ENCODE data around the gene GIN1. TPM values are rescaled to one million over a fixed set of nuclear protein-coding genes. Genes with fewer than 3 reads are reported as not detected.

Gene GIN1
- total and polyA plus RNA-seq, 2 donors from 2014 or later, result 6.3 to 8.1 TPM

GRCh38 chr5:103101079-103101750 is 18.7 kb downstream of the GIN1 start:
- Histone ChIP-seq H3K27ac (ENCODE audit: low read depth in 2 of 2, low read length in 2 of 2) (no peak overlapping the region), H3K4me3 (ENCODE audit: low read length in 3 of 3) (no peak overlapping the region), H3K4me1 (ENCODE audit: control insufficient read depth in 2 of 3, insufficient read depth in 2 of 3, low read depth in 1 of 3, low read length in 3 of 3) (peaks cover 0 to 5% (median 0%) of the 10 kb centered on the region in 3 donors), H3K27me3 (ENCODE audit: control insufficient read depth, insufficient read depth, low read length) (no peaks in the 10 kb centered on the region), H3K9ac (ENCODE audit: low read length in 3 of 3) (no peak overlapping the region), H3K9me3 (ENCODE audit: control insufficient read depth in 2 of 3, insufficient read depth in 1 of 3, low read length in 3 of 3) (no peaks in the 10 kb centered on the region), H3K36me3 (ENCODE audit: control insufficient read depth in 2 of 3, insufficient read depth in 3 of 3, low read length in 3 of 3) (no peaks in the 10 kb centered on the region)
- DNase-seq, result no peak
- no peak for TF ChIP-seq CTCF (IDR thresholded peaks at IDR 0.05; ENCODE audit: borderline replicate concordance, extremely low read depth, insufficient read depth)
- intact Hi-C loops (cut with DNase I), result no loop called here
- no peak for FAIRE-seq

GRCh38 chr5:103098993-103099392 is 20.9 kb downstream of the GIN1 start:
- DNase-seq (no peak), FAIRE-seq (no peak)
- intact Hi-C loops (cut with DNase I), result no loop called here
- Histone ChIP-seq H3K27me3 (ENCODE audit: control insufficient read depth, insufficient read depth, low read length) (no peaks in the 10 kb centered on the region), H3K36me3 (ENCODE audit: control insufficient read depth in 2 of 3, insufficient read depth in 3 of 3, low read length in 3 of 3) (no peaks in the 10 kb centered on the region), H3K9ac (ENCODE audit: low read length in 3 of 3) (no peak overlapping the region), H3K4me3 (ENCODE audit: low read length in 3 of 3) (no peak overlapping the region), H3K4me1 (ENCODE audit: control insufficient read depth in 2 of 3, insufficient read depth in 2 of 3, low read depth in 1 of 3, low read length in 3 of 3) (peaks cover 0 to 5% (median 0%) of the 10 kb centered on the region in 3 donors), H3K9me3 (ENCODE audit: control insufficient read depth in 2 of 3, insufficient read depth in 1 of 3, low read length in 3 of 3) (no peaks in the 10 kb centered on the region), H3K27ac (ENCODE audit: low read depth in 2 of 2, low read length in 2 of 2) (no peak overlapping the region)
- no peak for TF ChIP-seq CTCF (IDR thresholded peaks at IDR 0.05; ENCODE audit: borderline replicate concordance, extremely low read depth, insufficient read depth)

GRCh38 chr5:103094737-103095136 is 25.2 kb downstream of the GIN1 start:
- no peak overlapping the region for H3K27ac ChIP-seq (ENCODE audit: low read depth in 2 of 2, low read length in 2 of 2)
- intact Hi-C loops (cut with DNase I), result no loop called here
- peaks cover 0 to 5% (median 0%) of the 10 kb centered on the region in 3 donors for H3K4me1 ChIP-seq (ENCODE audit: control insufficient read depth in 2 of 3, insufficient read depth in 2 of 3, low read depth in 1 of 3, low read length in 3 of 3)
- H3K27me3 ChIP-seq (ENCODE audit: control insufficient read depth, insufficient read depth, low read length), result no peaks in the 10 kb centered on the region
- DNase-seq, result no peak
- no peaks in the 10 kb centered on the region for H3K9me3 ChIP-seq (ENCODE audit: control insufficient read depth in 2 of 3, insufficient read depth in 1 of 3, low read length in 3 of 3)
- H3K36me3 ChIP-seq (ENCODE audit: control insufficient read depth in 2 of 3, insufficient read depth in 3 of 3, low read length in 3 of 3), result peaks cover 0 to 4% (median 0%) of the 10 kb centered on the region in 3 donors
- no peak for TF ChIP-seq CTCF (IDR thresholded peaks at IDR 0.05; ENCODE audit: borderline replicate concordance, extremely low read depth, insufficient read depth)
- FAIRE-seq, result no peak
- no peak overlapping the region for H3K4me3 ChIP-seq (ENCODE audit: low read length in 3 of 3)
- no peak overlapping the region for H3K9ac ChIP-seq (ENCODE audit: low read length in 3 of 3)

Data from kidney (tissue), 14 donors.